Neural progenitor cell (in vitro differentiated cells): ENCODE results near the gene SNX7. TPM values are rescaled to one million over a fixed set of nuclear protein-coding genes. Genes with fewer than 3 reads are reported as not detected.

Source experiments
- DNase-seq: peaks from one replicate; pipeline ENCODE4 v3.0.0-alpha.2; 2016; ENCODE audit warnings: low spot score
- H2AFZ ChIP-seq: fragments of 200-600 bp; sonication (generic); replicated peaks from 2 replicates; pipeline ENCODE4 v1.6.1; 2016; ENCODE audit warnings: antibody characterized with exemption
- H3F3A ChIP-seq: fragments of 200-600 bp; sonication (generic); 2 replicates; pipeline ENCODE4 v1.6.1; 2016; ENCODE audit warnings: antibody characterized with exemption, low read depth
- H3K27ac ChIP-seq: fragments of 200-600 bp; sonication (generic); 2 replicates; pipeline ENCODE4 v1.5.1; 2016; ENCODE audit warnings: mild to moderate bottlenecking
- H3K27me3 ChIP-seq: fragments of 200-600 bp; sonication (generic); 2 replicates; pipeline ENCODE4 v1.6.1; 2016; ENCODE audit warnings: mild to moderate bottlenecking, moderate library complexity
- H3K36me3 ChIP-seq: fragments of 200-600 bp; sonication (generic); 2 replicates; pipeline ENCODE4 v1.5.1; 2016
- H3K4me1 ChIP-seq: fragments of 200-600 bp; sonication (generic); 2 replicates; pipeline ENCODE4 v1.6.1; 2016; ENCODE audit warnings: mixed run types
- H3K4me2 ChIP-seq: fragments of 200-600 bp; sonication (generic); 2 replicates; pipeline ENCODE4 v1.6.1; 2016
- H3K4me3 ChIP-seq: fragments of 200-600 bp; sonication (generic); 2 replicates; pipeline ENCODE4 v1.5.1; 2016
- H3K79me2 ChIP-seq: fragments of 200-600 bp; sonication (generic); 2 replicates; pipeline ENCODE4 v1.6.1; 2016; ENCODE audit warnings: low read depth
- H3K9ac ChIP-seq: fragments of 200-600 bp; sonication (generic); 2 replicates; pipeline ENCODE4 v1.6.1; 2016
- H3K9me3 ChIP-seq: fragments of 200-600 bp; sonication (generic); 2 replicates; pipeline ENCODE4 v1.5.1; 2016; ENCODE audit warnings: low read depth
- H4K20me1 ChIP-seq: fragments of 200-600 bp; sonication (generic); 2 replicates; pipeline ENCODE4 v1.6.1; 2016; ENCODE audit warnings: low read depth
- H3K27ac Mint-ChIP-seq: 3 replicates; pipeline ENCODE4 v1.8.0; 2021; ENCODE audit warnings: mixed read lengths
- H3K27me3 Mint-ChIP-seq: 2 replicates; pipeline ENCODE4 v1.8.0; 2022; ENCODE audit warnings: low read depth, mild to moderate bottlenecking, inconsistent platforms, moderate library complexity, mixed read lengths; ENCODE audit not compliant: insufficient read depth
- H3K36me3 Mint-ChIP-seq: 3 replicates; pipeline ENCODE4 v1.8.0; 2021; ENCODE audit warnings: mixed read lengths
- H3K4me1 Mint-ChIP-seq: 3 replicates; pipeline ENCODE4 v1.8.0; 2021; ENCODE audit warnings: mixed read lengths
- H3K4me3 Mint-ChIP-seq: 3 replicates; pipeline ENCODE4 v1.8.0; 2021; ENCODE audit warnings: mild to moderate bottlenecking, moderate library complexity, mixed read lengths
- H3K9me3 Mint-ChIP-seq: 3 replicates; pipeline ENCODE4 v1.8.0; 2020; ENCODE audit warnings: mixed read lengths
- CTCF ChIP-seq: fragments of 200-600 bp; sonication (generic); IDR thresholded peaks from 2 replicates; pipeline ENCODE4 v1.5.1; 2017; ENCODE audit warnings: antibody characterized with exemption, mild to moderate bottlenecking
- EZH2 ChIP-seq: fragments of 200-600 bp; sonication (generic); IDR thresholded peaks from 2 replicates; pipeline ENCODE4 v1.6.1; 2017; ENCODE audit warnings: antibody characterized with exemption, mild to moderate bottlenecking, moderate library complexity
- EZH2phosphoT487 ChIP-seq: fragments of 200-600 bp; sonication (generic); IDR thresholded peaks from 2 replicates; pipeline ENCODE4 v1.6.1; 2017; ENCODE audit warnings: antibody characterized with exemption
- total RNA-seq: library from RNA; depleted of rRNA; stranded (reverse); fragments of >200 nt; gene quantifications from 2 replicates; pipeline ENCODE4 v1.2.3, GENCODE V29; 2015; ENCODE audit warnings: low replicate concordance

Gene SNX7
- total RNA-seq, 1 donor from 2014 or later: 46.7 TPM

GRCh38 chr1:98700228-98700627 is 38.7 kb downstream of the SNX7 start:
- Histone ChIP-seq H3F3A (no peaks in the 10 kb centered on the region), H3K27ac (no peak overlapping the region), H3K4me3 (no peak overlapping the region), H3K9ac (no peak overlapping the region), H3K27me3 (no peaks in the 10 kb centered on the region), H3K9me3 (no peaks in the 10 kb centered on the region), H3K36me3 (peaks cover 5% of the 10 kb centered on the region), H3K4me1 (no peaks in the 10 kb centered on the region), H3K4me2 (no peak overlapping the region), H2AFZ (no peak overlapping the region), H3K79me2 (no peaks in the 10 kb centered on the region), H4K20me1 (no peaks in the 10 kb centered on the region)
- Mint-ChIP-seq H3K27me3 (no peaks in the 10 kb centered on the region), H3K4me3 (no peak overlapping the region), H3K27ac (no peak overlapping the region), H3K36me3 (peaks cover 4% of the 10 kb centered on the region), H3K9me3 (no peaks in the 10 kb centered on the region), H3K4me1 (peaks cover 19% of the 10 kb centered on the region)
- TF ChIP-seq CTCF (no peak), EZH2 (no peak), EZH2phosphoT487 (no peak)
- no peak for DNase-seq

GRCh38 chr1:98702976-98703375 is 41.5 kb downstream of the SNX7 start:
- no peaks in the 10 kb centered on the region for H3K9me3 Mint-ChIP-seq
- Histone ChIP-seq H3K79me2 (no peaks in the 10 kb centered on the region), H3K4me3 (no peak overlapping the region), H4K20me1 (no peaks in the 10 kb centered on the region), H3K27me3 (no peaks in the 10 kb centered on the region), H3K4me2 (no peak overlapping the region), H3K9ac (no peak overlapping the region), H3K9me3 (no peaks in the 10 kb centered on the region), H3F3A (no peaks in the 10 kb centered on the region), H3K4me1 (no peaks in the 10 kb centered on the region), H3K27ac (no peak overlapping the region), H3K36me3 (no peaks in the 10 kb centered on the region), H2AFZ (no peak overlapping the region)
- H3K4me3 Mint-ChIP-seq: no peak overlapping the region
- no peak for DNase-seq
- no peaks in the 10 kb centered on the region for H3K27me3 Mint-ChIP-seq
- H3K4me1 Mint-ChIP-seq: peaks cover 19% of the 10 kb centered on the region
- peaks cover 4% of the 10 kb centered on the region for H3K36me3 Mint-ChIP-seq
- TF ChIP-seq EZH2 (no peak), EZH2phosphoT487 (no peak), CTCF (no peak)
- H3K27ac Mint-ChIP-seq: no peak overlapping the region

- no peak overlapping the region for H3K4me3 ChIP-seq
- Mint-ChIP-seq H3K27ac (peak overlapping the region; percentile 96), H3K27me3 (peaks cover 5% of the 10 kb centered on the region), H3K9me3 (no peaks in the 10 kb centered on the region), H3K4me3 (no peak overlapping the region), H3K36me3 (peaks cover 4% of the 10 kb centered on the region), H3K4me1 (peaks cover 19% of the 10 kb centered on the region)
- H2AFZ ChIP-seq: no peak overlapping the region
- no peaks in the 10 kb centered on the region for H3K36me3 ChIP-seq
- H4K20me1 ChIP-seq: no peaks in the 10 kb centered on the region
- DNase-seq: peak; percentile 60
- no peak for TF ChIP-seq EZH2
- no peak for TF ChIP-seq CTCF
- TF ChIP-seq EZH2phosphoT487: no peak
- H3K79me2 ChIP-seq: no peaks in the 10 kb centered on the region
- no peaks in the 10 kb centered on the region for H3F3A ChIP-seq
- H3K9me3 ChIP-seq: no peaks in the 10 kb centered on the region
- H3K9ac ChIP-seq: no peak overlapping the region
- no peak overlapping the region for H3K27ac ChIP-seq
- H3K4me2 ChIP-seq: no peak overlapping the region
- H3K27me3 ChIP-seq: no peaks in the 10 kb centered on the region
- H3K4me1 ChIP-seq: no peaks in the 10 kb centered on the region
These were observed 43.0 kb downstream of the SNX7 start for GRCh38 chr1:98704474-98704873.

- Histone ChIP-seq H3F3A (no peaks in the 10 kb centered on the region), H3K27ac (no peak overlapping the region), H4K20me1 (no peaks in the 10 kb centered on the region), H3K79me2 (no peaks in the 10 kb centered on the region), H3K36me3 (no peaks in the 10 kb centered on the region), H2AFZ (no peak overlapping the region), H3K27me3 (no peaks in the 10 kb centered on the region), H3K9ac (no peak overlapping the region), H3K9me3 (no peaks in the 10 kb centered on the region), H3K4me3 (no peak overlapping the region), H3K4me2 (no peak overlapping the region), H3K4me1 (no peaks in the 10 kb centered on the region)
- Mint-ChIP-seq H3K9me3 (no peaks in the 10 kb centered on the region), H3K4me1 (peaks cover 19% of the 10 kb centered on the region), H3K36me3 (peaks cover 4% of the 10 kb centered on the region), H3K4me3 (no peak overlapping the region), H3K27ac (no peak overlapping the region), H3K27me3 (peaks cover 5% of the 10 kb centered on the region)
- TF ChIP-seq CTCF (no peak), EZH2phosphoT487 (no peak), EZH2 (no peak)
- no peak for DNase-seq
These were observed 43.5 kb downstream of the SNX7 start for GRCh38 chr1:98704971-98705370.
